Measurements from ENCODE around the gene MAP3K3.

MAP3K3 gene

DNA sequence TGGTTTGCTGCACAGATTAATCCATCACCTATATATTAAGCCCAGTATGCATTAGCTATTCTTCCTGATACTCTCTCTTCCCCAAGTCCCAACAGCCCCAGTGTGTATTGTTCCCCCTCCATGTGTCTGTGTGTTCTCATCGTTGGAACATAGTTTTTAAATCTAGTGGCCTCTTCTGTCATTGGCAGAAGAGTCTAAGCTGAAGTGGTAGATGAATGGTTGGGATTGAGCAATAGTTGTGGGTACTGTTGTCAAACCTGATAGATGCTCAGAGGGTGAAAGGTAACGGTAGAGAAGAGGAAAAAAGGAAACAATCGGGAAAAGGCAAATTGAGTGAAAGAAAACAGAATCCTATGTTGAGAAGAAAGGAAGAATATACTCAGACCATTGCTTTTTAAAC is 29.9 kb downstream of the MAP3K3 start:
- no peak for DNase-seq (ENCODE audit: low read depth)

DNA sequence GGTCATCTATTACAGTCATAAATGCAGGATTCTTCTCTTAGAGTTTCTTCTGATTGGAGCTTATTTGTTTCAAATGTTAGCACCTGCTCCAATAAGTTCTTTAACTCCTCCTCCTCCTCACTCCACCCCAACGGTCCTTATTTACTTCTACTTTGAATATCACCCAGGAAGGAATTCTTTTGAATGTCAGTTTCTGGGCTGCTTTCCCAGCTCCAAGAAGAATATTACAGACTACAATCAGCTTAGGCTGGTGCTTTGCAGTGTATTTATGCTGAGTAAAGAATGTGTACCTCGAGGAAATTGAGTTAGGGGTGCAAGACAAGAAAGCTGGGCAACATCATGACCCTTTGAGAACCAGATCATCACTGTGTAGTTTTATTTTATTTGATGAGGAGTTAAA is 30.8 kb downstream of the MAP3K3 start:
- no peak for DNase-seq (ENCODE audit: low read depth)

DNA sequence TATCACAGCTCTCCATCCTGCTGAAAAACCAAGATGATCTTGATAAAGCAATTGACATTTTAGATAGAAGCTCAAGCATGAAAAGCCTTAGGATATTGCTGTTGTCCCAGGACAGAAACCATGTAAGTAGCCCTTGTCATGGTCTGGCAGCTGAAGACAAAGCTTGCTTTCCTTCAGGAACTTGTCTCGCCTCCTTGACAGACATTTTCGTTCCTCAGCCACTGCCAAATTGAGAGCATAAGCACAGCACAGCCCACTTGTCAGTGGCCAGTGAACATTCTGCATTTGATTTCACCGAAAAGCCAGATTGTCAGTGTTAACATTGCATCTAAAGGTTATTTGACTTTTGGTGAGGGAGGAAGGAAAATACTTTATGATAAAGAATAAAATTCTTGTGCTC is 35.6 kb downstream of the MAP3K3 start:
- DNase-seq (ENCODE audit: low read depth): no peak

DNA sequence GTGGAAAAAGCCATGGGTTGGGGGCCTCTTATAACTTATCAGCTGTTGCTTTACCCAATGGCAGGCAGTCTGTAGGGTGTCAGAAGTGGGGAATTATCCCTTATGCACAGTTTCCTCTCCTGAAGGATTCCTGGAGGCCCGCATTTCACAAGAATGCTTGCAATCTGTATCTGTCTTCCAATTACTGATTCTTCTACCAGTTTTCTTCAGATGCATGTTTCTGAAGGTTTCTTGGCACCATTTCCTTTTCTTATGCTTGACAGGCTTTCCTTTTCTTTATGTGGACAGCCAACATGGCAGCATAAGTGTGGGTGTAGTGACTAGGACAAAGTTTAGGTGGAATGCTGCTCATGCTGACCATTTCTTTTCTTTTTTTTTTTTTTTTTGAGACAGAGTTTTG is 36.1 kb downstream of the MAP3K3 start:
- DNase-seq (ENCODE audit: low read depth): no peak

DNA sequence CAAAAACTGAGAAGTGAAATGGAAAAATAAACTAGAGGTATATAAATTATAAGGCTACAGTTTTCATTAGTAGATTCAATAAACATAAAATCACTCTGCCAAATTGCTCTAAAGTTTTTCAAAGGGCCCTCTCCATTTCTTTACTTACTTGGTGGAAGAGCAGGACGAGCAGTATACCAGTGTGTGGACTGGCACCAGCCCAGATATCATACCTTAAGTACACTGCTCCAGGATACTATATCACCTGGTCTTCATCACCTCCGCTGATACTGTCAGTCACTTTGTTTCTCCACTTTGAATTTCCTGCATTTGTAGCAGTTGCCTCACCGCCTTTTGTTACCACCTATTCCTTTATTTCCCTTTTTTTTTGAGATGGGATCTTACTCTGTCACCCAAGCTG is 37.6 kb downstream of the MAP3K3 start:
- no peak for DNase-seq (ENCODE audit: low read depth)

DNA sequence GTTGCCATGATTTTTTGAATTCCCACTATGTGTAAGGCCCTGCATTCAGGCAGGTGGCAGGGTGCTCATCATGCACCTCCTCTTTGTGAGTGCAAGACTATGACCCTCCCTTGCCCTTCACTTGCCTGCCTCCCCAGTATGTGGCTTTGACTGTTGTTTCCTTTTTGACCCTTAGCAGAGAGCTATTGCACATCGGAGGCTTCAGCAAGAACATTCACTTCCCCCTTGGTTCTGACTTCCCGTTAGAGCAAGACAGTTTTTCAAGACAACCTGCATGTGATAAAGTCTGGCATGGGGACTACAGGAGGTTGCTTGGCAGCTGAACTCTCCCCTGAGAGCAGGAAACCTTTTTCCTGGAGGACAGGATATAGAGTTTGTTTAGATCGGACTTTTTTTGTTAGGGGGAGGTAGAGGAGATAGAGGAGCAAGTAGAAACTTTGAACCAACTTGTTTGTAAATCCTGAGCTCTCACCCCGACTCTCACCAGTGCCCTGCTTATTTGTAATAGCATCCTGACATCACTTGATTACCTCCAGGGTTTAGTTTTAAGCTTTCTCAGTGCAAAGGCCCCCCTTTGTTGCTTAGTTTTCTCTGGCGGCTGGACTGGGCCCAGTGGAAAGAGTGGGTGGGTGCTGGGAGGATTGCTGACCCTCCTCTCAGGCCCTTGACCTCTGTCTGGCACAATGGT is 43.5 kb downstream of the MAP3K3 start:
- no peak for DNase-seq (ENCODE audit: low read depth)

DNA sequence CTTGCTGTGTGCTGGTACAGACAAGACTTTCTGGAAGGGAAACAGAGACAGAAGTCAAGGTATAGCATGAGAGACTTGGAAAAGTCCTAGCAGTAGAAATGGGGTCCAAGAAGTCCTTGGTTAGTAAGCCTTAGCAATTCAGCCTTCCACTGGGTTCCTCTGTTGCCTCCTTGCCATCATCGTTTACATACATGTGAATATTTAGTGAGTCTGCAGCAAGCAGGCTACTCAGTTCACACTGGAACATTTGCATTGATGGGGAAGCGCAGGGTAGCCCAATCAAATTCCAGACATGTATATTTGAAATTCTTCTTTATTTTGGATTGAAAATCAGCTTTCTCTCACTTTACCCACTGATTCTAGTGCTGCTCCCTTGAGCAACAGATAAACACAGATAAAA is 50.6 kb downstream of the MAP3K3 start:
- no peak for DNase-seq (ENCODE audit: low read depth)

DNA sequence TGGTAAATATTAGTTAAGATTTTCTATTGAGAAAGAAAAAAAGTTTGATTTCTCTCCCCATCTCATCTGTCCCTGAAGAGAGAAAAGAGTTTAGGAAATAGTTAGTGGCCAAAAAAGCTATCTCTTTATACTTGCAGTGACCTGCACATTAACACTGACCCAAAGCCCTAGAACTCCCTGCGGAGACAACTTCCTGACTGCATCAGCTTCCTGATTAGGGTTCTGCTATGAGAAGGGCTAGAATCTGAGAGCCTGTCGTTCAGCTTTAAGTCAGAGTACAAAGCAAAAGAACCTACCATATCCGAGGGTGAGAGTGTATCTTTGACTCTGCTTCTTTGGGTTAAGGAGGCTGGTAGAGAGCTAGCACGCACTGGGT is 53.0 kb downstream of the MAP3K3 start:
- DNase-seq (ENCODE audit: low read depth): no peak

DNA sequence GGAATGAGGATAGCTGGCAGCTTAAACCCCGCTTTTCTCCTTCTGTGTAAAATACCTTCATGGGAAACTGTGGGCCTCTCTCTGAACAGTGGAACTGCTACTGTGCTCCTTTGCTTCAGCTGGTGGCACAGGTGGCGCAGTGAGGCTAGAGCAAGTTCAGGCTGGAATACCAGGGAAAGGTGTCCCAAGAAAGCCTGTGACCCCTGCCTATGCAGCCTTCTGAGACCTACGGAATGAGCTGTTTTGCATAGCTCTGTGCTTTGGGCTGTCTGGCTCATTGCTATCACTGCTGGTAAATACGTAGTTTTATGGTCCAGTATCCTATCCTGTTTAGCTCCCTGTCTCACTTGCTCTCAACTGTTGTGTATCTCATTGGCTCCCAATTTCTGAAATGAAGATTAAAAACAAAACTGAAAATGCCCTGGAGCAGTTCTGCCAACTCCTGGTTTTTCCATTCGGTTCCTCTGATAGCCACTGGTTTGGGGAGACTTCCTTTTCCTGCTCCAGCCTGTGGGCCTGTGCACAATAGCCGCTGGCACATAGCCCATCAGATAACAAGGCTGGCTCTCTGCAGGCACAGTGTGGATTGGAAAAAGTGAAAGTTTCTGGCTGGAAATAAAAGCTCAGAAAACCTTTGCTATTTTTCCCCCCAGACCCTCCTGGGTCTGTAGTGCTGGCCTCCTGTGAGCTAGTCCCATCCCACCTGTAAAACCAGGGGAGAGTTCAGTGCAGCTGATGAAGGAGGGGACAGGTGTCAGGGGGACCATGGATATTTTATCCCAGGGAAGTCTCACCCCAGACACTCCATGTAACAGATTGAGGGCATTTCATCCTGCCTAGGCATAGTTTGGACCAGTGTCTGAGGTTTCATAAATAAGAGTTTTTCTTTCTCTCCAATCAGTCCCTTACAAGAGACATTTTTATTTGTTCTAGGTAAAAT is 53.7 kb downstream of the MAP3K3 start:
- DNase-seq (ENCODE audit: low read depth): no peak

DNA sequence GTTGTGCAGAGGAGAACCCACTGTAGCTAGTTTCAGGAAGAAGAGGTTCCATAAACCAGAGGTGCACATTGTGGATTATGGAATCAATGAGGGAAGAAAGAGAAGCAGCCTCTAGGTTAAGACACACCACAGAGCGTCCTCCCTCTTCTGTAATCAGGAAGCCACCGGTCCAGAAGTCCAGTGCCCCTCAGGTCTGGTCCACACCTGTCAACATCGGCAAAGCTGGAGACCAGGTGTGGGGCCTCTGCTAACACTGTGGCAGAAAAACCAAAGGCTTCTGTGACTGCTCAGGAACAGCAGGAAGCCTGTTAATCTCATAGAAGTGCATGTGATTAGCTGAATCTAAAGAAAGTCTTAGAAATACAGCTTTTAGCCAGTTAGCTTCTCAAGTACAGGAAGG is 54.4 kb downstream of the MAP3K3 start:
- no peak for DNase-seq (ENCODE audit: low read depth)

DNA sequence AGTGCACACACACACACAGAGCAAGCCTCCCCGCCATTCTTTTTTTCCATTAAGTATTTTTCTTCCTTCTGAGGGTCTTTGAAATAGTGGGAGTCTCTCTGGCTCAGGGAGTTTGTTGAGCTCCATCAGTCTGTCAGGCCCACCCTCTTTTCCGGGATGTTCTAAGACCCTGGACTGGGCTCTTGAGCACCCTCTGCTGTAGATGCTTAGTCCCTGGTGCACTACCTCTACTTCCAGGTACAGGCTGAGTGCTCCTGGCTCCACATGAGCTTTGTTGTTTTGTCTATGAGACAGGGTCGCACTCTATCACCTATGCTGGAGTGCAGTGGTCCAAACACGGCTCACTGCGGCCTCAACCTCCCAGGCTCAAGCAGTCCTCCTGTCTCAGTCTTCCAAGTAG is 57.0 kb downstream of the MAP3K3 start:
- no peak for DNase-seq (ENCODE audit: low read depth)

DNA sequence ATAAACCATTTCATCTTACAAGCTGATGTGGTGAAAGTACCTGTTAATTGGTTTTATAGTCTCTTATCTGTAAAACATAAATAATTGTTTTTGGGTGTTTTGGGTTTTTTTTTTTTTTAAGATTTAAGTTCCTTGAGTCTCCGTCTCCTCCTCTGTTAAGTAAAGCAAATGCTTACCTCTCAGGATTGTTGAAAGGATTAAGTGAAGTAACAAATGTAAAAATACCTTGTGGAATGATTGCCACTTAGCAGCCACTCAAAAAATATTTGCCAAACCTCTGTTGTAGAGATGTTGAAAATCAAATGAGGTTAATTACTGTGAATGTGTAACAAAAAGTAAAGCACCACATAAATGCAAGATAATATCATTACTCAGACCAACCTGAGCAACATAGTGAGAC is 58.5 kb downstream of the MAP3K3 start:
- DNase-seq (ENCODE audit: low read depth): no peak

DNA sequence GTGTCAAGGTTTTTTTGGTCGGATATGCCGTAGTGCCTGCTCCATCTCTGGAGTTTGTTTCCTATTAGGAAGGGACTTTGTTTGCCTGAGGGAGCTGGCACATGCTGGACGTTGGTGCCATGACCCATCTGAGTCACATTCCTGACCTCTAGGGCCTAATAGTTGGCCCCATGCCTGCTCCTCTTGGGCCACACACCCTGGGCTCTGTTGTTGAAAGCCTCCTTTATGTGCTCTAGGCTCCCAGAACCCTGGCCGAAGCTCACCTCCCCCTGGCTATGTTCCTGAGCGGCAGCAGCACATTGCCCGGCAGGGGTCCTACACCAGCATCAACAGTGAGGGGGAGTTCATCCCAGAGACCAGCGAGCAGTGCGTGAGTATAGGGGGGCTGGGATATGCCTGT is 59.3 kb downstream of the MAP3K3 start:
- DNase-seq (ENCODE audit: low read depth): no peak

DNA sequence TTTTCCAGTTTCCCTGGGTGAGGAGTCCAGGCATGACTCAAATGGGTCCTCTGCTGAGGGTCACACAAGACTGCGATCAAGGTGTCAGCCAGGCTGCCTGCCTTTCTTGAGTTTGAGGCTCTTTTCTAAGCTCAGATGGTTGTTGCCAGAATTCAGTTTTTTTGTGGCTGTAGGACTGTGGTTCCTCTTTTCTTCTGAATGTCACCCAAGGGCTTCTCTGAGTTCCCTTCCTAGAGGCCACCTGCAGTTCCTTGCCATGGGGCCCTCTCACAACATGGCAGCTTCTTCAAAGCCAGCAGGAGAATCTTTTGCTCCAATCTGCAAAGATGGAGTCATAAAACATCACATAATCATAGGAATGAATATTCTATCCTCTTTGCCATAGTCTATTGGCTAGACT is 60.2 kb downstream of the MAP3K3 start:
- DNase-seq (ENCODE audit: low read depth): no peak

DNA sequence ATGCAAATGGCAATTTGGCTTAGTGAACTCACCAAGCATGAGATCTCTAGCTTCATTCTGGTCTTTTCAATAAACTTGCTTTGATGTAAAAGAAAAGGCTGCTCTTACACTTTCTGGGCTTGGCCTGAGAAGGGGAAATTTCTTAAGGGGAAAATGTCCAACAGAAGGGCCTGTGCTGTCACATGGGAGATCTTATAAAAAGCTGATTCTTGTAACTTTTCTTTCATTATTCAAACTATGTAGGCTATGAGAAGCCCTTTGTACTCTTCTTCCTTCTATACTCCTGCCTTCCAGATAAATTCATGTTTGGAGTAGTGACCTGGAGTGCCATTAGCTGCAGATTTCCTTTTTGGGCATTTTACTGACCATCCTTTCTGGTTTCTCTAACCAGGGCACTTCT is 60.8 kb downstream of the MAP3K3 start:
- no peak for DNase-seq (ENCODE audit: low read depth)

DNA sequence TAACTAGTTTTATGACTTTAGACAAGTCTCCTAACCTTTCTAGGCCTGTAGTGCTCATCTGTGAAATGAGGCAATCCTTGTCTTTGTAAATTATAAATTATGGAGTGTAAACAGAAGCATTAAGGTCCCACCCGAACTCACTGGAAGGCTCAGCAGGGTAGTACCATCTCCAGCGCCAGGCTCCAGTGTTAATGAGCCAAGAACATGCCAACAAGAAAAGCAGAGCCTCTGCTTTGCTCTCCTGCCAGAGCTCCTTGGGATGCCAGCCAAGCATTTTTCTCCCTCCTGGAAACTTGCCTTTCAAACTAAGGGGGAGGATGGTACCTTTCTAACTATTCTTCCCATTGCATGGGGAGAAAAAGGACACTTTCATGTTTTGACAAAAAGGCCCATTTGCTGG is 62.8 kb downstream of the MAP3K3 start:
- DNase-seq (ENCODE audit: low read depth): no peak

DNA sequence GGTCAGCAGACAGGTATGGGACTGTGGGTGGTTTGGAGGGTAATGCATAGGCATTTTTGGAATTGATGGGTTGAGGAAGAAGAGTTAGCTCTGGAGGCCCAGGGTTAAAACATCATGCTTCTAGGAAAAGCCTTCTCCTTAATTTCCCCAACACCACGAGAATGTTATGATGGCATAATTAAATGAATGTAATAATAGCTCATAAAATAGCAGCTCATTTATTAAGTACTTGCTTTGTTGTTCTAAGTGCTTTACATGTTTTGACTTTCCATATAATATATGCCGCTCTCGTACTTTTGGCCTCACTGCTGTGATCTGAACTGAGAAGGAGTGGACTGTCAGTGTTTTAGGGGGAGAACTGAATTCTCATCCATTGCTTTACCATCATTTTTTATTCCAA is 63.4 kb downstream of the MAP3K3 start:
- no peak for DNase-seq (ENCODE audit: low read depth)

DNA sequence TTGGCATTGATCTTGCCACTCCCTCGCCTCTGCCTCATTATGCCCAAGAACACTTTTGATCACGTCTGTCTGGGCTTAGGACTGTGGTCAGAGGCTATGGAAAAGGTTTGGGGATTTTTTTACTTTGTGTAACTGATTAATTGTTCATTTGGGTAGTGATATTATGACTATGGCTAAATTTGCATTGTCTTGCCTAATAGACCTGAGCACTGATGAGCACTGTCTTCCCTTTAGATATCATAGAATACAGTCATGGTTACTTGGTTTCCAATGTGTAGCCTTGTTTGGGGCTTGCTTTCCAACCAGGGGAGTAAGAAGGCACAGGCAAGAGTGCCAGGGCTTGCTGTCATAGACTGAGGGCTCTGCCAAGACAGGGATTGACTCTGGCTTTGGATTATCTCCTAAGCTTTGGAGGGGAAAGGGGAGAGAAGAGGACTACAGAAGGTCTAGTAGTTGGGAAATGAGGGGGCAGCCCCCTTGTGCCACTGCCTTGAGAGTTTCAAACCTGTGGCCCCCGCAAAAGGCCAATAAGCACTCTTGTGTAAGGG is 64.0 kb downstream of the MAP3K3 start:
- no peak for DNase-seq (ENCODE audit: low read depth)

DNA sequence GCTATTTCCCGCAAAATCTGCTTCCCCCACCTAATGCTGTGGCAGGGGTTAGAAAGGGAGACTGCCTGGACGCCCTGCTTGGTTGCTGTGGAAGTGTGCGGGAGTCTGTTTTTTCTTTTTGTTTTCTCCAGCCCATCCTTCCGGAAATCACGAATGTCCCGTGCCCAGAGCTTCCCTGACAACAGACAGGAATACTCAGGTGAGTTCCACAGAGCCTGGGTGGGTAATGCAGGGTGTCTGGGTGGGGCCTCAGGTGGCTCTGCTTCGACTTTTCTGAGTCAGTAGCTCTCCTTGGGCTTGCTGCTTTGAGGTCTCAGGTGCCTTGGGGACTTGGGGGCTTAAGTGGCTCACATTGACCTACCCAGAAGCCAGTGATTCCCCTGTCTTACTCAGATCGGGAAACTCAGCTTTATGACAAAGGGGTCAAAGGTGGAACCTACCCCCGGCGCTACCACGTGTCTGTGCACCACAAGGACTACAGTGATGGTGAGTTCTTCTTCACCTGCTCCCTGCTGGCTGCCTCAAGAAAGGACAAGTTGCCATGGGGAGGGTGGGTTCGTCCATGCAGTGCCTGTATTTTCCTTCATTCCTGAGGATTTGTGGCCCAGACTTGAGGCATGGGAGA is 66.3 kb downstream of the MAP3K3 start:
- no peak for DNase-seq (ENCODE audit: low read depth)

DNA sequence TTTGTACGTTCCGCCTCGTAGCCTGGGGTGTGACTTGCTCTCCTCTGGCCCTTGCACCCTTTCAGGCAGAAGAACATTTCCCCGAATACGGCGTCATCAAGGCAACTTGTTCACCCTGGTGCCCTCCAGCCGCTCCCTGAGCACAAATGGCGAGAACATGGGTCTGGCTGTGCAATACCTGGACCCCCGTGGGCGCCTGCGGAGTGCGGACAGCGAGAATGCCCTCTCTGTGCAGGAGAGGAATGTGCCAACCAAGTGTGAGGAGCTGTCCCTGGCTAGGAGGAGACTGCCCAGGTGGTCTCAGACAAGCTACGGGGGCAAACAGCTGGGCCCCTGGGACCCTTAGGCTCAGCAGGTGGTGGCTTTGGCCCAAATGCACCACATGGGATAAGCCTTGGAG is 67.3 kb downstream of the MAP3K3 start:
- no peak for DNase-seq (ENCODE audit: low read depth)

DNA sequence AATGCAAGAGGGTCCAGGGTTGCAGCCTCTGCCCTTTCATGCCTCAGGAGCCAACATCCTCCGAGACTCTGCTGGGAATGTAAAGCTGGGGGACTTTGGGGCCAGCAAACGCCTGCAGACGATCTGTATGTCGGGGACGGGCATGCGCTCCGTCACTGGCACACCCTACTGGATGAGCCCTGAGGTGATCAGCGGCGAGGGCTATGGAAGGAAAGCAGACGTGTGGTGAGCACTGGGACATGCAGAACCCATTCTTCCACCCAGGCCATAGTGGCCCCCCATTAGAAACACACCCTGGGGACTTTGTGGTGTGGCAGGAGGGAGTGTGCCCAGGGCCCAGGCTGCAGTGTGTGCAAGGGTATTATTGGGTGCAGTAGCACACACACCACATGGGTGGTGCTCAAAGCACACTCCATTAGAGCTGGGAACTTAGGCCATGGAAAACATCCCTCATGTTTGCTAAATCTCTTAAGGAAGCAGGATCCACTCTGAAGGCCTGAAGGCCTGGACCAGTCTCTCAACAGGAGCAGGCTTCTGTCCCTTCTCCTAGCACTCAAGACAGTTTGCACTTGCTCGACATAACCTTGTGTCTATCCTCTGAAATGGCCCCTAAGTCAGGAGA is 70.1 kb downstream of the MAP3K3 start:
- DNase-seq (ENCODE audit: low read depth): no peak

DNA sequence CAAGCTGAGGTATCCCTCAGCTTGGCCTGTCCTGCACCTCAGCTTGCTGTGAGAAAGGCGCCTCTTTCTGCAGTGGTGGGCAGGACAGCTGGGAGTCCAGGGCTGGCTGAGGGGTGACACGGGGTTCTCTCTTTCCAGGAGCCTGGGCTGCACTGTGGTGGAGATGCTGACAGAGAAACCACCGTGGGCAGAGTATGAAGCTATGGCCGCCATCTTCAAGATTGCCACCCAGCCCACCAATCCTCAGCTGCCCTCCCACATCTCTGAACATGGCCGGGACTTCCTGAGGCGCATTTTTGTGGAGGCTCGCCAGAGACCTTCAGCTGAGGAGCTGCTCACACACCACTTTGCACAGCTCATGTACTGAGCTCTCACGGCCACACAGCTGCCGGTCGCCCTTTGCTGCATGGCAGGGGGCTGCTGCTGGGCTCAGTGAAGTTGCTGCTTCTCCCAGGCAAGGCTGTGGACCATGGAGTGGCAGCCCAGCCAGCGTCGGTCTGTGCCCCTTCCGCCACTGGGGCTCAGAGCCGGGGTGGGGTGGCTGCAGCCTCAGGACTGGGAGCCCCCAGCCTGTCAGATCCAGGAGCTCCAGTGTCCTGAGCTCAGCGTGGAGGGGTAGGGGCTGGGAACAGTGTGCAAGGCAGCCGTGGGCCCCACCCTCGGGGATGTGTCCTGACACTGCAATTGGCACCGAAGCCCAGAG is 71.3 kb downstream of the MAP3K3 start:
- DNase-seq (ENCODE audit: low read depth): no peak

All from activated T-helper 9 cell treated with anti-CD3 and anti-CD28 coated beads, Interleukin-2, amount 50 U/mL, for 16 hours (primary cell).